Coronary artery (tissue), 2 donors: ENCODE data around the gene SPTLC2.
"Not testable (repeated sequence)": the region's sequence is repeated elsewhere in the genome, so short reads cannot be mapped to it uniquely, and the experiment has no call there.

Source experiments
- DNase-seq: peaks from one replicate; pipeline ENCODE4 v3.0.0-alpha.2; 2017; ENCODE audit warnings: low spot score
- H3K27ac ChIP-seq, 2 donors: fragments of 200-600 bp; sonication (generic); one replicate each; pipeline ENCODE4 v1.5.1; 2016 to 2019
- H3K4me3 ChIP-seq: fragments of 200-600 bp; sonication (generic); 2 replicates; pipeline ENCODE4 v1.5.1; 2016; ENCODE audit warnings: mild to moderate bottlenecking, moderate library complexity
- CTCF ChIP-seq: fragments of 200-600 bp; sonication (generic); IDR thresholded peaks from one replicate; pipeline ENCODE4 v1.5.1; 2019; ENCODE audit warnings: antibody characterized with exemption

Gene SPTLC2

GRCh38 chr14:77589099-77589498, 27.3 kb downstream of the SPTLC2 start:
- DNase-seq: no peak
- no peak for TF ChIP-seq CTCF
- Histone ChIP-seq H3K4me3 (no peak overlapping the region), H3K27ac (no peak overlapping the region)

- not testable (repeated sequence) for H3K27ac ChIP-seq, H3K4me3 ChIP-seq, DNase-seq
Observed at GRCh38 chr14:77588411-77589025, 27.9 kb downstream of the SPTLC2 start.

GRCh38 chr14:77585385-77585784, 31.1 kb downstream of the SPTLC2 start:
- H3K27ac ChIP-seq: no peak overlapping the region
- no peak for TF ChIP-seq CTCF
- H3K4me3 ChIP-seq: no peak overlapping the region
- DNase-seq: no peak

GRCh38 chr14:77584809-77585208, 31.6 kb downstream of the SPTLC2 start:
- no peak for TF ChIP-seq CTCF
- DNase-seq: no peak
- Histone ChIP-seq H3K27ac (no peak overlapping the region), H3K4me3 (no peak overlapping the region)

GRCh38 chr14:77583657-77584056, 32.8 kb downstream of the SPTLC2 start:
- no peak for DNase-seq
- H3K27ac ChIP-seq: no peak overlapping the region
- no peak overlapping the region for H3K4me3 ChIP-seq
- no peak for TF ChIP-seq CTCF

- no peak overlapping the region for H3K27ac ChIP-seq
- no peak for DNase-seq
- no peak overlapping the region for H3K4me3 ChIP-seq
- TF ChIP-seq CTCF: no peak
Observed at GRCh38 chr14:77582511-77582910, 33.9 kb downstream of the SPTLC2 start.

GRCh38 chr14:77580964-77581505, 35.4 kb downstream of the SPTLC2 start:
- no peak for DNase-seq
- Histone ChIP-seq H3K4me3 (peak overlapping the region; percentile 52), H3K27ac (peak overlapping the region in 1 of 2 donors; percentile 32)
- no peak for TF ChIP-seq CTCF
